Keratinocyte (primary cell): Measurements from ENCODE around the gene ITPK1. TPM values are rescaled to one million over a fixed set of nuclear protein-coding genes. Genes with fewer than 3 reads are reported as not detected.

Source experiments
- DNase-seq: peaks from one replicate; pipeline ENCODE4 v3.0.0-alpha.2; 2011; ENCODE audit warnings: low read depth, missing footprints, low spot score
- FAIRE-seq: peaks from 2 replicates; lab custom pipeline; 2011; peaks lifted over from hg19 to GRCh38; lab: Jason Lieb, UNC
- H2AFZ ChIP-seq: 2 replicates; pipeline ENCODE4 v1.6.0; 2012; ENCODE audit warnings: low read length, control low read depth, inconsistent platforms; ENCODE audit not compliant: control insufficient read depth
- H3K27ac ChIP-seq: 2 replicates; pipeline ENCODE4 v1.5.1; 2011; ENCODE audit warnings: low read length; ENCODE audit not compliant: control insufficient read depth, insufficient read depth
- H3K27me3 ChIP-seq: 3 replicates; pipeline ENCODE4 v1.6.0; 2011; ENCODE audit warnings: low read length; ENCODE audit not compliant: control insufficient read depth, insufficient read depth; ENCODE audit errors: extremely low read depth
- H3K36me3 ChIP-seq, 2 experiments: 2 replicates in 1 of 2; 3 replicates in 1 of 2; pipeline ENCODE4 v1.5.1; 2011; ENCODE audit warnings: low read length in 2 of 2, mild to moderate bottlenecking in 1 of 2; ENCODE audit not compliant: control insufficient read depth in 2 of 2, insufficient read depth in 2 of 2; ENCODE audit errors: extremely low read depth in 1 of 2
- H3K4me1 ChIP-seq: 3 replicates; pipeline ENCODE4 v1.5.1; 2011; ENCODE audit warnings: low read length; ENCODE audit not compliant: control insufficient read depth, insufficient read depth; ENCODE audit errors: extremely low read depth
- H3K4me2 ChIP-seq: 3 replicates; pipeline ENCODE4 v1.6.0; 2011; ENCODE audit warnings: low read depth, low read length; ENCODE audit not compliant: control insufficient read depth, insufficient read depth; ENCODE audit errors: extremely low read depth
- H3K4me3 ChIP-seq, 3 experiments: fragments of 200-600 bp in 1 of 3; sonication (generic) in 1 of 3; 2 replicates in 2 of 3; 3 replicates in 1 of 3; pipeline ENCODE4 v1.5.1; 2011 to 2016; ENCODE audit warnings: low read length in 3 of 3, mild to moderate bottlenecking in 3 of 3, control low read depth in 2 of 3, inconsistent platforms in 1 of 3, low read depth in 1 of 3, mixed read lengths in 1 of 3, mixed run types in 1 of 3, moderate library complexity in 1 of 3; ENCODE audit not compliant: control insufficient read depth in 2 of 3, insufficient read depth in 2 of 3; ENCODE audit errors: extremely low read depth in 1 of 3
- H3K79me2 ChIP-seq: 2 replicates; pipeline ENCODE4 v1.6.0; 2012; ENCODE audit warnings: low read length; ENCODE audit not compliant: control insufficient read depth, insufficient read depth
- H3K9ac ChIP-seq: 3 replicates; pipeline ENCODE4 v1.6.0; 2011; ENCODE audit warnings: low read length; ENCODE audit not compliant: control insufficient read depth, insufficient read depth; ENCODE audit errors: extremely low read depth
- H3K9me1 ChIP-seq: 3 replicates; pipeline ENCODE4 v1.6.0; 2011; ENCODE audit warnings: low read length; ENCODE audit not compliant: control insufficient read depth, insufficient read depth; ENCODE audit errors: extremely low read depth
- H3K9me3 ChIP-seq: 2 replicates; pipeline ENCODE4 v1.5.1; 2012; ENCODE audit warnings: low read depth, low read length; ENCODE audit not compliant: control insufficient read depth
- H4K20me1 ChIP-seq: 3 replicates; pipeline ENCODE4 v1.6.0; 2011; ENCODE audit warnings: low read length; ENCODE audit not compliant: control insufficient read depth, insufficient read depth; ENCODE audit errors: extremely low read depth
- EZH2 ChIP-seq: IDR thresholded peaks from one replicate; pipeline ENCODE4 v1.6.1; 2012; ENCODE audit warnings: inconsistent platforms, mild to moderate bottlenecking, low read length, moderate library complexity
- dilution Hi-C: fragments of 300-500 bp; cut with MboI; formaldehyde crosslinking; loops from one replicate; pipeline ENCODE4 v1.7.0; 2020; ENCODE audit warnings: low sequenced_read_pairs; ENCODE audit not compliant: extremely low pct_ligation_motif_present
- polyA plus RNA-seq, 5 experiments: library from polyadenylated mRNA; depleted of rRNA in 3 of 5; stranded (reverse) in 3 of 5; stranded (forward) in 1 of 5; unstranded in 1 of 5; fragments of >200 nt; gene quantifications; 1 replicate in 1 of 5; 2 replicates in 3 of 5; 3 replicates in 1 of 5; pipeline versions ENCODE4 v1.2.1 to v1.2.3, GENCODE V29; 2011 to 2012; ENCODE audit warnings: missing spikeins in 2 of 5, low read depth in 1 of 5, low replicate concordance in 1 of 5
- TF ChIP-seq, protein P1 (sequence below), 3 experiments: IDR thresholded peaks in 1 of 3; conservative IDR thresholded peaks in 1 of 3; optimal IDR thresholded peaks in 1 of 3; 2 replicates in 2 of 3; 3 replicates in 1 of 3; pipeline versions ENCODE3 to v1.5.1; 2011; ENCODE audit warnings: low read length in 3 of 3, mild to moderate bottlenecking in 3 of 3, moderate library complexity in 2 of 3, control low read depth in 1 of 3, inconsistent platforms in 1 of 3; ENCODE audit not compliant: insufficient read depth in 2 of 3; ENCODE audit errors: extremely low read depth in 1 of 3

The ITPK1 gene
- polyA plus RNA-seq, 1 donor (not counting 4 experiments of a cell fraction or from before 2014, with no cell fraction given): 67.8 TPM

GRCh38 chr14:92906420-92906819, 209.3 kb downstream of the ITPK1 start:
- no peak for DNase-seq
- H4K20me1 ChIP-seq: no peaks in the 10 kb centered on the region
- dilution Hi-C loops: no loop called here
- H3K79me2 ChIP-seq: no peaks in the 10 kb centered on the region
- H3K4me2 ChIP-seq: no peak overlapping the region
- H3K36me3 ChIP-seq: no peaks in the 10 kb centered on the region
- FAIRE-seq: no peak
- H3K4me1 ChIP-seq: no peaks in the 10 kb centered on the region
- no peaks in the 10 kb centered on the region for H3K9me3 ChIP-seq
- no peaks in the 10 kb centered on the region for H3K9me1 ChIP-seq
- no peak overlapping the region for H2AFZ ChIP-seq
- no peak overlapping the region for H3K9ac ChIP-seq
- H3K27me3 ChIP-seq: peaks cover 18% of the 10 kb centered on the region
- H3K4me3 ChIP-seq: no peak overlapping the region
- no peak overlapping the region for H3K27ac ChIP-seq
- TF ChIP-seq EZH2: no peak

DNA sequence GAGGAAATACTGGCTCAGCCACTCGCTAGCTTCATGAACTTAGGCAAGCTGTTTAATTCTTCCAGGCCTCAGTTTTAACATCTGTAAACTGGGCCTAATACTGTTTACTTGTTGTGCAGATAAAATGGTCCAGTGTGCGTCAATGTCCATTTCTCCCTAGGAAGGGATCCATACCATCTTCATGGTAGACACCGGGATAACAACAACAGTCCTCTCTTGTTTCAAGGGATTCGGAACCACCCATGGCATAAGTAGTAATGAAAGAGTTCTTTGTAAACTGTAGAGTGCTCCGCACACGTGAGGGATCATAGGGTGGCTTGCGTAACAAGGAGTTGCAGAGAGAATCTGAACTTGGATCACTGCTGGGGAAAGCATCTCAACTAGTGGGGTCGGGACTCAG, 210.1 kb downstream of the ITPK1 start:
- H3K27ac ChIP-seq: no peak overlapping the region
- H3K79me2 ChIP-seq: no peaks in the 10 kb centered on the region
- FAIRE-seq: no peak
- H2AFZ ChIP-seq: no peak overlapping the region
- H3K4me2 ChIP-seq: no peak overlapping the region
- H3K4me3 ChIP-seq: no peak overlapping the region
- dilution Hi-C loops: no loop called here
- H3K4me1 ChIP-seq: no peaks in the 10 kb centered on the region
- H3K36me3 ChIP-seq: no peaks in the 10 kb centered on the region
- no peak overlapping the region for H3K9ac ChIP-seq
- H4K20me1 ChIP-seq: no peaks in the 10 kb centered on the region
- DNase-seq: no peak
- no peaks in the 10 kb centered on the region for H3K9me3 ChIP-seq
- TF ChIP-seq, protein P1, sequence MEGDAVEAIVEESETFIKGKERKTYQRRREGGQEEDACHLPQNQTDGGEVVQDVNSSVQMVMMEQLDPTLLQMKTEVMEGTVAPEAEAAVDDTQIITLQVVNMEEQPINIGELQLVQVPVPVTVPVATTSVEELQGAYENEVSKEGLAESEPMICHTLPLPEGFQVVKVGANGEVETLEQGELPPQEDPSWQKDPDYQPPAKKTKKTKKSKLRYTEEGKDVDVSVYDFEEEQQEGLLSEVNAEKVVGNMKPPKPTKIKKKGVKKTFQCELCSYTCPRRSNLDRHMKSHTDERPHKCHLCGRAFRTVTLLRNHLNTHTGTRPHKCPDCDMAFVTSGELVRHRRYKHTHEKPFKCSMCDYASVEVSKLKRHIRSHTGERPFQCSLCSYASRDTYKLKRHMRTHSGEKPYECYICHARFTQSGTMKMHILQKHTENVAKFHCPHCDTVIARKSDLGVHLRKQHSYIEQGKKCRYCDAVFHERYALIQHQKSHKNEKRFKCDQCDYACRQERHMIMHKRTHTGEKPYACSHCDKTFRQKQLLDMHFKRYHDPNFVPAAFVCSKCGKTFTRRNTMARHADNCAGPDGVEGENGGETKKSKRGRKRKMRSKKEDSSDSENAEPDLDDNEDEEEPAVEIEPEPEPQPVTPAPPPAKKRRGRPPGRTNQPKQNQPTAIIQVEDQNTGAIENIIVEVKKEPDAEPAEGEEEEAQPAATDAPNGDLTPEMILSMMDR (optimal IDR thresholded peaks at IDR 0.05 in 1 of 3, IDR thresholded peaks at IDR 0.05 in 1 of 3, conservative IDR thresholded peaks at IDR 0.05 in 1 of 3; ENCODE audit: extremely low read depth in 1 of 3, insufficient read depth in 2 of 3, low read length in 3 of 3): no peak
- TF ChIP-seq EZH2: no peak
- H3K27me3 ChIP-seq: peaks cover 18% of the 10 kb centered on the region
- H3K9me1 ChIP-seq: no peaks in the 10 kb centered on the region

GRCh38 chr14:92903359-92903758, 212.4 kb downstream of the ITPK1 start:
- Histone ChIP-seq H3K9ac (no peak overlapping the region), H3K4me1 (no peaks in the 10 kb centered on the region), H3K4me3 (no peak overlapping the region), H3K9me1 (no peaks in the 10 kb centered on the region), H3K9me3 (no peaks in the 10 kb centered on the region), H3K4me2 (no peak overlapping the region), H3K36me3 (no peaks in the 10 kb centered on the region), H3K79me2 (no peaks in the 10 kb centered on the region), H4K20me1 (no peaks in the 10 kb centered on the region), H2AFZ (no peak overlapping the region), H3K27ac (no peak overlapping the region), H3K27me3 (peaks cover 18% of the 10 kb centered on the region)
- FAIRE-seq (no peak), DNase-seq (no peak)
- dilution Hi-C loops: no loop called here
- no peak for TF ChIP-seq EZH2
- TF ChIP-seq, protein P1 (optimal IDR thresholded peaks at IDR 0.05 in 1 of 3, IDR thresholded peaks at IDR 0.05 in 1 of 3, conservative IDR thresholded peaks at IDR 0.05 in 1 of 3; ENCODE audit: extremely low read depth in 1 of 3, insufficient read depth in 2 of 3, low read length in 3 of 3): no peak
